Left ventricle myocardium inferior (tissue), 1 donor: ENCODE results near the gene SKP2. TPM values are rescaled to one million over a fixed set of nuclear protein-coding genes. Genes with fewer than 3 reads are reported as not detected.

Experiments
- DNase-seq: peaks from one replicate; pipeline ENCODE4 v3.0.0-alpha.2; 2020
- H3K27ac ChIP-seq: fragments of 200-600 bp; replicated peaks from 2 replicates; pipeline ENCODE4 v1.8.0; 2021
- H3K27me3 ChIP-seq: fragments of 200-600 bp; 2 replicates; pipeline ENCODE4 v1.8.0; 2021; ENCODE audit warnings: low read depth
- H3K36me3 ChIP-seq: fragments of 200-600 bp; 2 replicates; pipeline ENCODE4 v1.8.0; 2021
- H3K4me1 ChIP-seq: fragments of 200-600 bp; 2 replicates; pipeline ENCODE4 v1.8.0; 2021
- H3K4me3 ChIP-seq: fragments of 200-600 bp; 2 replicates; pipeline ENCODE4 v1.8.0; 2021; ENCODE audit warnings: mild to moderate bottlenecking, moderate library complexity
- H3K9me3 ChIP-seq: fragments of 200-600 bp; replicated peaks from 2 replicates; pipeline ENCODE4 v1.8.0; 2021
- CTCF ChIP-seq: fragments of 200-600 bp; IDR thresholded peaks from 2 replicates; pipeline ENCODE4 v1.8.0; 2021; ENCODE audit warnings: antibody characterized with exemption, mild to moderate bottlenecking, borderline replicate concordance
- intact Hi-C: fragments of 100-400 bp; cut with micrococcal nuclease; formaldehyde crosslinking; loops from one replicate; pipeline ENCODE4 v1.11.0; 2022
- total RNA-seq: library from RNA; stranded (reverse); fragmentation: NEBNext Ultra II Directional; extraction: Animal tissue kit (Norgen Biotek cat#: 25700); gene quantifications from one replicate; pipeline ENCODE4 v1.2.1, GENCODE V29; 2021
- donor health status: DM: no; HTN: yes; CAD: no; lungs with severe emphysema.

Gene SKP2
- total RNA-seq, 1 donor from 2014 or later, result 4.6 TPM

- no peak for TF ChIP-seq CTCF
- intact Hi-C loops, result no loop called here
These were observed 25.2 kb downstream of the SKP2 start for GRCh38 chr5:36177154-36177553.

DNA sequence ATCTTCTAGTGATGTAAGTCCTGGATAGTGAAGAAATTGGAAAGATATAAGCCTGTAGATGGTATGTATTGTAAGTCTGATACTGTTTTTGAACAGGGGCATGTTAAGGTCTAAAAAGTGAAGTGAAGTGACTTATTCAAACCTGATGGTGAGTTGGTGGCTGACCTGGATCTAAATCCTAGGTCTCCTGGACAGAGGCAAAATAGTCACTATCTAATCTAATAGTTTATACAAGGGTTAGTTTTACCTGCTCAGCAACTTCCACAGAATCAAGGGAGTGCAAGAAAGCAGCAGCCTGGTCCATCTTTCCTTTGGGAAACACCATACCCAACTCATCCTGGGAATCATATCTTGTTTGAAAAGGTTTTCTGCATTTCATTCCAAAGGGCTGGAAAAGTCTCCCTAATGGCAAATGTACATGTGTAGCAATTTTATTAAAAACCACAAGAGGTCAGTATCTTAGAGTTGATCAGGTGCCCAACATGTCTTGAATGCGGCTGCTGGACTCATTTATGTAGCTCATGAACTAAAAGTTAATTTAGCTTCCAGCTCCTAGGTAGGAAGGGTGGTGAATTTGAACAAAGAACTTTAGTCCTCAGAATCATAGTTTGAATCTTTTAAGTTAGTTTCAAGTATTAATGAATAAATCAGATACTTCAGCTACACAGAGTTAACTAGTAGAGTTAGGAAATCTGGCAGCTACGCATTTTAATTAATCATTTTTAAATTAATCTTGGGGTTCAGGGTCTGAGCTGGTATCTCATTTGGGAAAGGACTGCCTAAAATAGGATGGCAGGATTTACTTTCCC lies 26.0 kb downstream of the SKP2 start:
- intact Hi-C loops, result no loop called here
- Histone ChIP-seq H3K4me1 (no peaks in the 10 kb centered on the region), H3K4me3 (no peak overlapping the region), H3K27ac (no peak overlapping the region), H3K27me3 (no peaks in the 10 kb centered on the region), H3K36me3 (peaks cover 82% of the 10 kb centered on the region), H3K9me3 (no peaks in the 10 kb centered on the region)
- no peak for DNase-seq
- peak; percentile 67 for TF ChIP-seq CTCF

More at GRCh38 chr5:36177154-36177553, 25.2 kb downstream of the SKP2 start:
- H3K27ac ChIP-seq, result no peak overlapping the region
- H3K9me3 ChIP-seq, result no peaks in the 10 kb centered on the region
- no peak overlapping the region for H3K4me3 ChIP-seq
- DNase-seq, result no peak
- H3K36me3 ChIP-seq, result peaks cover 82% of the 10 kb centered on the region
- H3K4me1 ChIP-seq, result no peaks in the 10 kb centered on the region
- no peaks in the 10 kb centered on the region for H3K27me3 ChIP-seq

DNA sequence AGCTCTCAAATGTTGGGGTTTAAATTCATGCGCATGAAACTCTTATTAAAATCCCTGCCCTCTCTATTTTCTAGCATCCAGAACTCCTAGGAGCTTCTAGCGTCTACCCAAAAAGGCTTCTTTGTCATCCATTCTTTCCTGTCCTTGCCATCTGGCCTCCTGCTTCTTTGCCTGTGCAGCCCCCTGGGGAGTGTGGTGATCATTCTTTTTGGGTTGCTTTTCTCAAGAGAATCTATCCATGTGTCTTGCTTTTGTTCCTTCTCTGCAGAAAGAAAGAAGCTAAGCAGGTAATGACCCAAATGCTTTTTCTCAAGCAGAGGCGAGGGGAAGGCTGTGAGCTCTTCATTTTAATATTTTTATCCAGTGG lies 26.6 kb downstream of the SKP2 start:
- no peaks in the 10 kb centered on the region for H3K4me1 ChIP-seq
- DNase-seq, result no peak
- no peak overlapping the region for H3K4me3 ChIP-seq
- no peak overlapping the region for H3K27ac ChIP-seq
- no peak for TF ChIP-seq CTCF
- intact Hi-C loops, result no loop called here
- no peaks in the 10 kb centered on the region for H3K27me3 ChIP-seq
- H3K36me3 ChIP-seq, result peaks cover 82% of the 10 kb centered on the region
- H3K9me3 ChIP-seq, result no peaks in the 10 kb centered on the region

- Histone ChIP-seq H3K9me3 (peaks cover 3% of the 10 kb centered on the region), H3K27ac (no peak overlapping the region), H3K4me1 (no peaks in the 10 kb centered on the region), H3K36me3 (peaks cover 79% of the 10 kb centered on the region), H3K4me3 (no peak overlapping the region), H3K27me3 (no peaks in the 10 kb centered on the region)
- no peak for TF ChIP-seq CTCF
- no peak for DNase-seq
- intact Hi-C loops, result no loop called here
These were observed 28.0 kb downstream of the SKP2 start for GRCh38 chr5:36179950-36180349.

DNA sequence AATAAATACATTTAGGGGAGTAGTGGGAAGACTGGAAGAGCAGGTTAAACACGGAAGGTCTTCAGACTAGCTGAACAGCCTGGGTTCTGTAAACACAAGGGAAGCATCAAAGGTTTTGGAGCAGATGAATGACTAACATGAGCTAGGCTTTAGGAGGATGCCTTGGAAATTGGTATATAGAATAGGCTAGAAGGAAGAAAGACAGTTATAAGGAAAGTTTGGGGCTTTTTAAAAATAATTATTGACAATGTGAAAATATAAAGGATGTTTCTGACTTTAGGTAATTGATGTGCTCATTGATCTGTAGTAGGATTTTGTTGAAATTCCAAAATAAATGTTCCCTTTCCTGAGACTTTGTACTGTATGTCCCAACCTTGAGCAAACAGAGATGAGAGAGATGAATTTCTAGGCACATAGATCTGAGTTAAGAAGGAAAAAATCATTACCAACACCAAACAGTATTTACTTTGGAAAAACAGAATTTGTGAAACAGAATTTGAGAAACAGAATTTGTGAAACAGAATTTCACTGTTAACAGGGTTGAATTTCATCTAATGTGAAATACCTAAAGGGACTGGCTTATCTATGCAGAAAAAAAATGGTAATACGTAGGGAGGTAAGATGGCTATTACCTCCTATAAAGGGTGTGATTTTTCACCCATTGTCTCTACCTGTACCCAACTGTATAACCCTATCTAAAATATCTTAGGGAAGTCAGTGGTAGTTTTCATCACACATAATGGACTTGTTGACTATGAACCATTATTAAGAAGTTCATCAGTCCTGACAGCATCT lies 28.8 kb downstream of the SKP2 start:
- no peaks in the 10 kb centered on the region for H3K27me3 ChIP-seq
- intact Hi-C loops, result no loop called here

More for the DNA sequence above, 28.8 kb downstream of the SKP2 start:
- TF ChIP-seq CTCF, result no peak
- DNase-seq, result no peak
- Histone ChIP-seq H3K9me3 (peaks cover 10% of the 10 kb centered on the region), H3K36me3 (peaks cover 83% of the 10 kb centered on the region), H3K4me1 (no peaks in the 10 kb centered on the region), H3K27ac (no peak overlapping the region), H3K4me3 (no peak overlapping the region)
